NB4 (cell line): ENCODE measurements around the gene DPP10.

ENCODE experiments used
- CTCF ChIP-seq: IDR thresholded peaks from one replicate; pipeline ENCODE4 v1.5.1; 2012; ENCODE audit warnings: low read depth, low read length
- MYC ChIP-seq: IDR thresholded peaks from 2 replicates; pipeline ENCODE4 v1.6.1; 2011; ENCODE audit warnings: low read depth, low read length
- POLR2A ChIP-seq: IDR thresholded peaks from 2 replicates; pipeline ENCODE4 v1.6.1; 2011; ENCODE audit warnings: mild to moderate bottlenecking; ENCODE audit not compliant: insufficient read length; ENCODE audit errors: extremely low read depth
- TF ChIP-seq, protein P1 (sequence below): IDR thresholded peaks from 2 replicates; pipeline ENCODE4 v1.6.1; 2011; ENCODE audit warnings: low read depth, low read length

- TF ChIP-seq CTCF (no peak), POLR2A (no peak), MYC (no peak)
- TF ChIP-seq, protein P1, sequence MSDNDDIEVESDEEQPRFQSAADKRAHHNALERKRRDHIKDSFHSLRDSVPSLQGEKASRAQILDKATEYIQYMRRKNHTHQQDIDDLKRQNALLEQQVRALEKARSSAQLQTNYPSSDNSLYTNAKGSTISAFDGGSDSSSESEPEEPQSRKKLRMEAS, result no peak
Measured at GRCh38 chr2:114745700-114746099, 303.3 kb downstream of the DPP10 start.
